IMR-90 (cell line): ENCODE results near the gene C3orf38.

ENCODE experiments used
- BHLHE40 ChIP-seq: fragments of 150-350 bp; IDR thresholded peaks from 2 replicates; pipeline ENCODE4 v1.6.1; 2016; ENCODE audit warnings: mild to moderate bottlenecking, low read depth, low read length
- CEBPB ChIP-seq: IDR thresholded peaks from 2 replicates; pipeline ENCODE4 v1.6.1; 2012; ENCODE audit warnings: low read depth, low read length, improper control_type of control experiment
- CTCF ChIP-seq: conservative IDR thresholded peaks from 2 replicates; pipeline ENCODE4 v1.5.1; 2012; ENCODE audit warnings: mild to moderate bottlenecking, low read depth, low read length, improper control_type of control experiment
- ELK1 ChIP-seq: fragments of 150-350 bp; IDR thresholded peaks from 2 replicates; pipeline ENCODE4 v1.6.1; 2016; ENCODE audit warnings: low read depth, mild to moderate bottlenecking, low read length, moderate library complexity, borderline replicate concordance
- MAFK ChIP-seq: IDR thresholded peaks from 2 replicates; pipeline ENCODE4 v1.6.1; 2012; ENCODE audit warnings: low read depth, low read length, improper control_type of control experiment
- NFE2L2 ChIP-seq: fragments of 150-350 bp; IDR thresholded peaks from 2 replicates; pipeline ENCODE4 v1.6.1; 2016; ENCODE audit warnings: low read depth, mild to moderate bottlenecking, low read length
- POLR2A ChIP-seq: IDR thresholded peaks from 2 replicates; pipeline ENCODE4 v1.6.1; 2012; ENCODE audit warnings: mild to moderate bottlenecking, low read depth, low read length
- RAD21 ChIP-seq: IDR thresholded peaks from 2 replicates; pipeline ENCODE4 v1.6.1; 2012; ENCODE audit warnings: low read length, improper control_type of control experiment
- RFX5 ChIP-seq: IDR thresholded peaks from 2 replicates; pipeline ENCODE4 v1.8.0; 2012; ENCODE audit warnings: low read depth, mild to moderate bottlenecking, low read length, moderate library complexity
- SMC3 ChIP-seq: fragments of 150-350 bp; IDR thresholded peaks from 2 replicates; pipeline ENCODE4 v1.6.1; 2016; ENCODE audit warnings: low read depth, mild to moderate bottlenecking, antibody characterized with exemption, low read length, moderate library complexity
- USF2 ChIP-seq: fragments of 150-350 bp; IDR thresholded peaks from 2 replicates; pipeline ENCODE4 v1.6.1; 2017; ENCODE audit warnings: mild to moderate bottlenecking, antibody characterized with exemption, low read length, low read depth

- TF ChIP-seq POLR2A: no peak
- no peak for TF ChIP-seq CTCF
- TF ChIP-seq MAFK: no peak
- no peak for TF ChIP-seq SMC3
- TF ChIP-seq RFX5: no peak
- no peak for TF ChIP-seq BHLHE40
- no peak for TF ChIP-seq USF2
- no peak for TF ChIP-seq ELK1
- TF ChIP-seq RAD21: no peak
- TF ChIP-seq NFE2L2: no peak
- peak; percentile 71 for TF ChIP-seq CEBPB
Observed at GRCh38 chr3:88101142-88101541, 48.6 kb upstream of the C3orf38 start.
